ENCODE results near the gene TTC21B. TPM values are rescaled to one million over a fixed set of nuclear protein-coding genes. Genes with fewer than 3 reads are reported as not detected.

TTC21B gene
- total and polyA plus RNA-seq, 4 donors, result 21.3 to 79.2 (median 28.7) TPM

DNA sequence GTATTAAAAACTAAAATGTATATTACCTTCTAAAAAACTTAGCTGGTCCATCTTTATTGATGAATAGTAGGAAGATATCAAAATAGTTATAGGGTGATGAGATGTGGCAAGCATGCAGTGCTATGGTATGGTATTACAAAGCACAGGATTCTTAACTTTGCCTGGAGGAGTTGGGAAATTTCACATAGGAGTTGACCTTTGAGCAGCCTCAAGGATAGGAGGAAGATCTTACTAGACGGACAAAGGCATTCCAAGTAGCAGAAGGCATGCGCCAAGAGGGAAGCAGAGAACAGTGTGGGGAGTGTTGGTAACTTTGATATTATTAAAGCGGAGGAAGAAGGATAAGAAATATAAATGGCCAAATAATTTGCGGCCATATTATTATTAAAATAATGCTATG lies 60.0 kb downstream of the TTC21B start:
- H3K27ac ChIP-seq (ENCODE audit: low read depth, low read length), result no peak overlapping the region
- DNase-seq (ENCODE audit: low read depth in 4 of 6, low spot score in 6 of 6), result no peak
- no peak overlapping the region for H3K4me3 ChIP-seq (ENCODE audit: low read depth, low read length)
- peaks cover 13% of the 10 kb centered on the region for H3K36me3 ChIP-seq (ENCODE audit: control insufficient read depth, insufficient read depth, low read length)
- no peaks in the 10 kb centered on the region for H3K27me3 ChIP-seq (ENCODE audit: control insufficient read depth, insufficient read depth, low read length)
- H3K9me3 ChIP-seq (ENCODE audit: control insufficient read depth, insufficient read depth, low read length), result no peaks in the 10 kb centered on the region
- WGBS (ENCODE audit: insufficient coverage), result 90% methylated on average over 2 of the region's 4 CpGs
- no peaks in the 10 kb centered on the region for H3K4me1 ChIP-seq (ENCODE audit: control insufficient read depth, insufficient read depth, low read length)

DNA sequence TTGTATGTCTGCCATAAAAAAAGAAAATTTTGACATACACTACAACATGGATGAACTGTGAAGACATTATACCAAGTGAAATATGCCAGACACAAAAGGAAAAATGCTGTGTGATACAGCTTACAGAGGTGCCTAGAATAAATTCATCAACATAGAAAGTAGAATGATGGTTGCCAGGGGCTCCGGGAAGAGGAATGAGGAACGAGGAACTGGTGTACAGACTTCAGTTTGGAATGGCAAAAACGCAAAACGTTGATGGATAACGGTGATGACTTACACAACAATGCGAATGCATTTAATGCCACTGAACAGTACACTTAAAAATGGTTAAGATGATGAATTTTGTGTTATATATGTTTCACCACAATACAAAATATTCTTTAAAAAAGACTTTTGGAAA lies 61.0 kb downstream of the TTC21B start:
- no peak for DNase-seq (ENCODE audit: low read depth in 4 of 6, low spot score in 6 of 6)
- WGBS (ENCODE audit: insufficient coverage), result 80% methylated on average over 1 of the region's 6 CpGs
- H3K4me1 ChIP-seq (ENCODE audit: control insufficient read depth, insufficient read depth, low read length), result no peaks in the 10 kb centered on the region
- H3K4me3 ChIP-seq (ENCODE audit: low read depth, low read length), result no peak overlapping the region
- no peak overlapping the region for H3K27ac ChIP-seq (ENCODE audit: low read depth, low read length)
- peaks cover 8% of the 10 kb centered on the region for H3K36me3 ChIP-seq (ENCODE audit: control insufficient read depth, insufficient read depth, low read length)
- no peaks in the 10 kb centered on the region for H3K9me3 ChIP-seq (ENCODE audit: control insufficient read depth, insufficient read depth, low read length)
- H3K27me3 ChIP-seq (ENCODE audit: control insufficient read depth, insufficient read depth, low read length), result no peaks in the 10 kb centered on the region

DNA sequence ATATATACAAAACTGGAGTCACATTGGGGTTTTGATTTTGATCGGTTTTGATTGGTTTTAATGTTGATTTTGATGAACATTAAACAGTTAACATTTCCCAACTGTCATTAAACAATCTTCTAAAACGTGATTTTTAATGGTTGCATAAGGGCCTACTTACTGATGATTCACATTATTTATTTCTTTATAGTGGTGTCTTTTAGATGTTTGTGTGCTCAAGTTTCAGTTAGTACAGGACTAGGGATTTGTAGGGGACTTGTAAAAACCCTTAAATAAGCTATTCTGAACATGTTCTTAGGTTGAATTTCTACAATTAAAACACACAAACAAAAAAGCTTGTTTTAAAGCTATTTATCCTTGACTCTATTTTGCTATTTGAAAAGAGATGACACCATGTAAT lies 61.6 kb downstream of the TTC21B start:
- Histone ChIP-seq H3K9me3 (ENCODE audit: control insufficient read depth, insufficient read depth, low read length) (no peaks in the 10 kb centered on the region), H3K27ac (ENCODE audit: low read depth, low read length) (no peak overlapping the region), H3K27me3 (ENCODE audit: control insufficient read depth, insufficient read depth, low read length) (no peaks in the 10 kb centered on the region), H3K4me1 (ENCODE audit: control insufficient read depth, insufficient read depth, low read length) (no peaks in the 10 kb centered on the region), H3K4me3 (ENCODE audit: low read depth, low read length) (no peak overlapping the region), H3K36me3 (ENCODE audit: control insufficient read depth, insufficient read depth, low read length) (peaks cover 7% of the 10 kb centered on the region)
- no peak for DNase-seq (ENCODE audit: low read depth in 4 of 6, low spot score in 6 of 6)
- no CpG with 5 or more reads among the region's 2 CpGs for WGBS (ENCODE audit: insufficient coverage)

DNA sequence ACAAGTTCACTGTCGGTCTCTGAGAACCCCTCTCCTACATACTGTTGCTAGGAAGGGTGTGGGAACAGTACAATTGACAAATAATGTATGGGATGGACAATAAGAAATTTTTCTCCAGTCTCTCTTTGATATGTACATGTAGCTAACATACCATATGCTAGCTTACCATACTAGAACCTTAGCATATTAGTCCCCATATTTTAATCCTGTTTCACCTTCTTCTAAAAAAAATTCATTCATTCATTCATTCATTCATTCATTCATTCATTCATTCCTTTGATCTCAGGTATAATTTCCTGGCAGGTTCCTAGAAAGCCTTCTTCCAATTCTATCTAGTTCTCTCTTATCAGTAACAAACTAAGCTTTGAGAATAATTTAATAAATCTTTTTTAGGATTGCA lies 62.2 kb downstream of the TTC21B start:
- H3K4me3 ChIP-seq (ENCODE audit: low read depth, low read length), result no peak overlapping the region
- WGBS (ENCODE audit: insufficient coverage), result no CpG with 5 or more reads among the region's 1 CpG
- peaks cover 7% of the 10 kb centered on the region for H3K36me3 ChIP-seq (ENCODE audit: control insufficient read depth, insufficient read depth, low read length)
- H3K9me3 ChIP-seq (ENCODE audit: control insufficient read depth, insufficient read depth, low read length), result no peaks in the 10 kb centered on the region
- no peak for DNase-seq (ENCODE audit: low read depth in 4 of 6, low spot score in 6 of 6)
- H3K27me3 ChIP-seq (ENCODE audit: control insufficient read depth, insufficient read depth, low read length), result no peaks in the 10 kb centered on the region
- no peaks in the 10 kb centered on the region for H3K4me1 ChIP-seq (ENCODE audit: control insufficient read depth, insufficient read depth, low read length)
- H3K27ac ChIP-seq (ENCODE audit: low read depth, low read length), result no peak overlapping the region

DNA sequence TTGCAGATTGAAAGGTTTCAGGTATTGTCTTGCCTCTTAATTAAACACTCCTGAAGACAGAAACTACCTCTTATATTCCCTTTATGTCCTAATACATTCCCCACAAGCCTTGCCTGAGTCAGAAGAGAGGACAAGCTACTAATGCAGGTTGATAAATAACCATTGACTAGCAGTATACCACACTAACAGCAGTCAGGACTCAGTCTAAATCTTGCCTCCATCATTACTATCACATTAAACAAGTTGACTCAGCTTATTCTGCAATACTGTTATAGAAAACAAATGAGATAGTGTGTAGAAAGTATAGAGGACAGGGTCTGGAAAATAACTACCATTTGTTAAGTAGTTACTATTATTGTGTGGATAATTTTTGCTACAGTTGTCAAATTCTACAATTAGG lies 63.8 kb downstream of the TTC21B start:
- H3K9me3 ChIP-seq (ENCODE audit: control insufficient read depth, insufficient read depth, low read length), result no peaks in the 10 kb centered on the region
- no peak overlapping the region for H3K4me3 ChIP-seq (ENCODE audit: low read depth, low read length)
- DNase-seq (ENCODE audit: low read depth in 4 of 6, low spot score in 6 of 6), result no peak
- H3K27me3 ChIP-seq (ENCODE audit: control insufficient read depth, insufficient read depth, low read length), result no peaks in the 10 kb centered on the region
- H3K36me3 ChIP-seq (ENCODE audit: control insufficient read depth, insufficient read depth, low read length), result peaks cover 6% of the 10 kb centered on the region
- H3K27ac ChIP-seq (ENCODE audit: low read depth, low read length), result peak overlapping the region; percentile 17
- H3K4me1 ChIP-seq (ENCODE audit: control insufficient read depth, insufficient read depth, low read length), result no peaks in the 10 kb centered on the region

DNA sequence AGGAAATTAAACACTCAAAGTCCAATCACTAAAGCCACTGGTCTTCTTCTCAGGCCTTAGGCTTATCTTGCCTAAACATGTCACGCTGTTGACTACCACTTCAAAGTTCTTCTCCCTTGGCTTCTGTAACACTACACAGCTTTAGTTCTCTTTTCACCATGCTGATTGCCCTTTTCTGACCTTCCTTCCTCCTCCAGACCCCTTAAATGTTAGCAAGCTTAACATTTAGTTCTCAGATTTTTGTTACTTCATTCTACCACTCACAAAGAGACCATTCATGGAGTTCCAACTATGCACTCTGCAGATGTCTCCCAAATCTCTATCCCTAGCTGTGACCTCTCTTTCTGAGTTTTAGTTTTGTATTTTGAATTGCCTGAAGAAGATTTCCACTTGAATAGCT lies 64.4 kb downstream of the TTC21B start:
- peak overlapping the region; percentile 17 for H3K27ac ChIP-seq (ENCODE audit: low read depth, low read length)
- H3K4me3 ChIP-seq (ENCODE audit: low read depth, low read length), result no peak overlapping the region
- no peaks in the 10 kb centered on the region for H3K27me3 ChIP-seq (ENCODE audit: control insufficient read depth, insufficient read depth, low read length)
- H3K36me3 ChIP-seq (ENCODE audit: control insufficient read depth, insufficient read depth, low read length), result peaks cover 6% of the 10 kb centered on the region
- 23% methylated on average over 1 of the region's 1 CpG for WGBS (ENCODE audit: insufficient coverage)
- no peaks in the 10 kb centered on the region for H3K9me3 ChIP-seq (ENCODE audit: control insufficient read depth, insufficient read depth, low read length)
- H3K4me1 ChIP-seq (ENCODE audit: control insufficient read depth, insufficient read depth, low read length), result no peaks in the 10 kb centered on the region
- peak in 1 of 6 donors; percentile 50 for DNase-seq (ENCODE audit: low read depth in 4 of 6, low spot score in 6 of 6)

DNA sequence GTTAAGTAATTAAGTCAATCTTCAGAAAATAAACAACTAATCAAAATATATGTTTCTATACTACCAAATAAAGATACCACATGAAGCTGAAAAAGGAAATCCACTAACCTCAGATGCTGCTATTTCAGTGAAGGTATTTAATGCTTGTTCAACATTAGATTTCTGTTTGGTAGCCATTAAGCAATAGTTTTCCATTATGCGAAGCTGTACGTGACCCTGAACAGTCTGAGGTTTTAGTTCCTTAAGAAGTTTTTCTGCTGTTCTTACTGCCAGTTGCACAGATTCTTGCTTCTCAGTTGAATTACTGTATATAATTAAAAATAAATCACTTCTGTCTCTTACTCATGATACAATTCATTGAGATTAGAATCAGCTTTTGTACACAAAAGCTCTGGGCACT lies 65.4 kb downstream of the TTC21B start:
- WGBS (ENCODE audit: insufficient coverage), result no CpG with 5 or more reads among the region's 2 CpGs
- DNase-seq (ENCODE audit: low read depth in 4 of 6, low spot score in 6 of 6), result no peak
- Histone ChIP-seq H3K27ac (ENCODE audit: low read depth, low read length) (peak overlapping the region; percentile 17), H3K4me1 (ENCODE audit: control insufficient read depth, insufficient read depth, low read length) (no peaks in the 10 kb centered on the region), H3K36me3 (ENCODE audit: control insufficient read depth, insufficient read depth, low read length) (peaks cover 6% of the 10 kb centered on the region), H3K9me3 (ENCODE audit: control insufficient read depth, insufficient read depth, low read length) (no peaks in the 10 kb centered on the region), H3K27me3 (ENCODE audit: control insufficient read depth, insufficient read depth, low read length) (no peaks in the 10 kb centered on the region), H3K4me3 (ENCODE audit: low read depth, low read length) (no peak overlapping the region)

DNA sequence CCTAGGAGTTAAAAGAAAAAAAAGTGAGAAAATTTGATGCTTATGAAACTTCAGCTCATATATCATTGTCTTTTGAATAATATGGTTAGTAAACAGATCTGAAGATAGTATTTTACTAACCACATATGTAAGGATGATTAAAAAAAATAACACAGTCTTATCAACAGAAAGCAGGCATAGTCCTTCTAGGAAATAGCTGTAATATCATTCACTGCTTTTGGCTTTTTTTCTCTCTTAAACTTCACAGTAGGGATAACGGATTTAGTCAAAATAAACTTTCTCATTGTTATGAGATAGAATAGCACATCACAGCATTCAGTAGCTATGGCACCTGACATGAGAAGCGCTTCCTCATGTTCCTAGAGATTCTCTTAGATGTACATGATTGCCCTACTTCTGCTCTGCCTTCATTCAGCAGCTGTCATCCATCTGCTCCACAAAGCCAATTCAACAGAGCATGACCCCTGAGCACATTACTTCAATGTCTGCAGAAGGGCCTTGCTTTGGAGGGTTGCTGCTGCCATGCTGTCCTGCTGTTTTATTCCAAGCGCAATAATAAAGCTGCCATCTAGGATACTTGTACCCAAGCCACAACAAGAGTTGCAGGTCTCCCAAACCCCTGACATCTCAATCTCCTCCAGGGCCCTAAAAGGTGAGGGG lies 67.0 kb downstream of the TTC21B start:
- H3K4me1 ChIP-seq (ENCODE audit: control insufficient read depth, insufficient read depth, low read length), result no peaks in the 10 kb centered on the region
- no peak overlapping the region for H3K4me3 ChIP-seq (ENCODE audit: low read depth, low read length)
- no peaks in the 10 kb centered on the region for H3K27me3 ChIP-seq (ENCODE audit: control insufficient read depth, insufficient read depth, low read length)
- WGBS (ENCODE audit: insufficient coverage), result 86% methylated on average over 1 of the region's 3 CpGs
- H3K36me3 ChIP-seq (ENCODE audit: control insufficient read depth, insufficient read depth, low read length), result peaks cover 6% of the 10 kb centered on the region
- peak in 1 of 6 donors; percentile 84 for DNase-seq (ENCODE audit: low read depth in 4 of 6, low spot score in 6 of 6)
- no peaks in the 10 kb centered on the region for H3K9me3 ChIP-seq (ENCODE audit: control insufficient read depth, insufficient read depth, low read length)
- H3K27ac ChIP-seq (ENCODE audit: low read depth, low read length), result peak overlapping the region; percentile 36

DNA sequence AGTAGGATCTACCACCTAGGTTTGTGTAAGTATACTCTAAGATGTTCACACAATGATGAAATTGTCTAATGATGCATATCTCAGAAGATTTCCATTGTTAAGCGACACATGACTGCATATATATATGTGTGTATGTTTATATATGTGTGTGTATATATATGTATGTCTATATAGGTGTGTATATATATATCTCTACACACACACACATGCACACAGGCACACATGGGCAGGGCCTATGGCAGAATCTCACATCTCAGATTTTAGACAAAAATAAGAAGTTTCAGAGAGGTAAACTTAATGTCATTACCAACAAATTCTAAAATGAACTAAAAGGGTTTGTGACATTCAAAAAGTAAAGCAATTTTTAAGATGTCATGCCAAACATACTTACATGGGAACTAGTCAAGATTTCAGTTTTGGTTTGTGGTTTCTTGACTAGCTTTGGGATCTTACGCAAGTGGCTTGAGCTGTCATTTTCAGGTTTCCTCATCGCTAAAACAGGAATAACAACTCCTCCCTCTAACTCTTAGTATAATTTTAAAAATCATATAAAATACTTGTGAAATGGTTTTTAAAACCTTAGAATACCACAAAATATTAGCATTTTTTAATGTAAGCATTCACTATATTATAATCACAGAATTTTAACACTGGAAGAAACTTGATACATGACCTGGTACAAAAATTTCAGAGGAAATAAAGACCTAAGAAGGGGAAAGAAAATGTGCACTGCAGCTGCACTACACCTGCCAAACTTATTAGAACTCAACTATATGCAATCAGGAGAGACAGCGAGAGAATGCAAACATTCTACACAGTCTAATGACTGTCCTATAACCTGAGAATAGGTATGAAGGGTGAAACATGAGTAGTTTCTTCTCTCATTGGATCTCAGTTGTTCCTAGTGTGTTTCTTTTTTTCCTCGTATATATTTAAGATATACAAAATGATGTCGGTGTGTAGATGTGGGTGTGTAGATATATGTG lies 75.7 kb downstream of the TTC21B start:
- no peaks in the 10 kb centered on the region for H3K9me3 ChIP-seq (ENCODE audit: control insufficient read depth, insufficient read depth, low read length)
- H3K27me3 ChIP-seq (ENCODE audit: control insufficient read depth, insufficient read depth, low read length), result no peaks in the 10 kb centered on the region
- no peaks in the 10 kb centered on the region for H3K4me1 ChIP-seq (ENCODE audit: control insufficient read depth, insufficient read depth, low read length)
- H3K36me3 ChIP-seq (ENCODE audit: control insufficient read depth, insufficient read depth, low read length), result peaks cover 5% of the 10 kb centered on the region
- no peak overlapping the region for H3K4me3 ChIP-seq (ENCODE audit: low read depth, low read length)
- no CpG with 5 or more reads among the region's 6 CpGs for WGBS (ENCODE audit: insufficient coverage)
- no peak for DNase-seq (ENCODE audit: low read depth in 4 of 6, low spot score in 6 of 6)
- H3K27ac ChIP-seq (ENCODE audit: low read depth, low read length), result no peak overlapping the region

DNA sequence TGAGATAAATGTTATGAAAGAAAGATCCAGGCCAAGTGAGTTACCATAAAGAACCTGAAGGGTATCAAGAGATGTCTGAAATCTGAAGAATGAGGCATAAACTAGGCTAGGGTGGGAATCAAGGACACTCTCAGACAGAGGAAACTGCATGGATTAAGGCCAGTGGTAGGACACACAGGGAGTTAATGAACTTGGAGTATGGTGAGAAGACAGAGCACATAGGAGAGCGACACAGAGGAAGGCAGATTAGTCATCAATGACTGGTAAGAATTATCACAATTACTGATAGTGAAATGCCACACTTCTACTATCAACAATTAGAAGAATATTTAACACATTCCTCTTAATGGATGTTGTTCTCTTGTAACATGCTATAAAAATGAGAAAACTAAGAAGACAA lies 76.9 kb downstream of the TTC21B start:
- WGBS (ENCODE audit: insufficient coverage), result no CpG with 5 or more reads among the region's 1 CpG
- no peak for DNase-seq (ENCODE audit: low read depth in 4 of 6, low spot score in 6 of 6)
- H3K9me3 ChIP-seq (ENCODE audit: control insufficient read depth, insufficient read depth, low read length), result no peaks in the 10 kb centered on the region
- no peak overlapping the region for H3K4me3 ChIP-seq (ENCODE audit: low read depth, low read length)
- H3K36me3 ChIP-seq (ENCODE audit: control insufficient read depth, insufficient read depth, low read length), result peaks cover 5% of the 10 kb centered on the region
- no peaks in the 10 kb centered on the region for H3K27me3 ChIP-seq (ENCODE audit: control insufficient read depth, insufficient read depth, low read length)
- no peak overlapping the region for H3K27ac ChIP-seq (ENCODE audit: low read depth, low read length)
- no peaks in the 10 kb centered on the region for H3K4me1 ChIP-seq (ENCODE audit: control insufficient read depth, insufficient read depth, low read length)

Measured in spinal cord (tissue), 10 donors.